Neuronal stem cell (in vitro differentiated cells): Measurements from ENCODE around the gene PDPK1.
A peak's percentile ranks its signal among the peaks of the same experiment; 100 is the strongest.

Experiments used
- DNase-seq: peaks from one replicate; pipeline ENCODE4 v3.0.0-alpha.2; 2013; ENCODE audit warnings: low spot score
- H2AFZ ChIP-seq: one replicate; pipeline ENCODE4 v1.6.1; 2013; ENCODE audit warnings: mild to moderate bottlenecking, low read length, inconsistent platforms
- H2AK5ac ChIP-seq: 2 replicates; pipeline ENCODE4 v1.6.1; 2013; ENCODE audit warnings: low read depth, mild to moderate bottlenecking, inconsistent platforms, low read length, moderate library complexity, mixed read lengths
- H2BK120ac ChIP-seq: 2 replicates; pipeline ENCODE4 v1.6.1; 2013; ENCODE audit warnings: low read depth, mild to moderate bottlenecking, inconsistent platforms, low read length, moderate library complexity, mixed read lengths
- H2BK12ac ChIP-seq: one replicate; pipeline ENCODE4 v1.6.1; 2013; ENCODE audit warnings: low read length, inconsistent platforms
- H2BK15ac ChIP-seq: 2 replicates; pipeline ENCODE4 v1.6.1; 2013; ENCODE audit warnings: mild to moderate bottlenecking, low read length, inconsistent platforms, mixed read lengths
- H2BK5ac ChIP-seq: one replicate; pipeline ENCODE4 v1.6.1; 2013; ENCODE audit warnings: inconsistent platforms, mild to moderate bottlenecking, low read length, moderate library complexity
- H3K14ac ChIP-seq: one replicate; pipeline ENCODE4 v1.6.1; 2013; ENCODE audit warnings: low read length, inconsistent platforms
- H3K18ac ChIP-seq: 2 replicates; pipeline ENCODE4 v1.6.1; 2013; ENCODE audit warnings: low read length, inconsistent platforms
- H3K23ac ChIP-seq: 2 replicates; pipeline ENCODE4 v1.6.1; 2013; ENCODE audit warnings: low read depth, mild to moderate bottlenecking, mixed read lengths, low read length, inconsistent platforms; ENCODE audit not compliant: poor library complexity
- H3K27ac ChIP-seq: replicated peaks from 3 replicates; pipeline ENCODE4 v1.5.1; 2013; ENCODE audit warnings: low read length, inconsistent platforms
- H3K27me3 ChIP-seq, 3 experiments: 2 replicates each; pipeline ENCODE4 v1.6.1; 2013; ENCODE audit warnings: low read length in 3 of 3, mild to moderate bottlenecking in 2 of 3, inconsistent platforms in 1 of 3, low read depth in 1 of 3, mixed read lengths in 1 of 3, moderate library complexity in 1 of 3; ENCODE audit not compliant: control insufficient read depth in 3 of 3, insufficient read depth in 3 of 3
- H3K36me3 ChIP-seq, 2 donors: replicated peaks in 1 of 2; 2 replicates each; pipeline ENCODE4 v1.6.1; 2013; ENCODE audit warnings: low read length in 2 of 2; ENCODE audit not compliant: control insufficient read depth in 2 of 2, insufficient read depth in 2 of 2
- H3K4ac ChIP-seq: 2 replicates; pipeline ENCODE4 v1.6.1; 2013; ENCODE audit warnings: inconsistent platforms, mild to moderate bottlenecking, low read length, moderate library complexity
- H3K4me1 ChIP-seq, 2 donors: 1 replicate in 1 of 2; 2 replicates in 1 of 2; pipeline ENCODE4 v1.6.1; 2013; ENCODE audit warnings: low read length in 2 of 2, low read depth in 1 of 2; ENCODE audit not compliant: control insufficient read depth in 2 of 2, insufficient read depth in 1 of 2
- H3K4me2 ChIP-seq: one replicate; pipeline ENCODE4 v1.6.1; 2013; ENCODE audit warnings: mild to moderate bottlenecking, low read length, inconsistent platforms; ENCODE audit not compliant: insufficient read depth, poor library complexity, severe bottlenecking
- H3K4me3 ChIP-seq, 2 donors: 2 replicates each; pipeline ENCODE4 v1.5.1; 2013; ENCODE audit warnings: low read length in 2 of 2, mild to moderate bottlenecking in 2 of 2, inconsistent platforms in 1 of 2, moderate library complexity in 1 of 2
- H3K79me1 ChIP-seq: one replicate; pipeline ENCODE4 v1.6.1; 2013; ENCODE audit warnings: low read depth, mild to moderate bottlenecking, inconsistent platforms, low read length, moderate library complexity
- H3K9ac ChIP-seq: one replicate; pipeline ENCODE4 v1.6.1; 2013; ENCODE audit warnings: mild to moderate bottlenecking, low read depth, low read length, inconsistent platforms; ENCODE audit not compliant: poor library complexity
- H3K9me3 ChIP-seq, 2 donors: replicated peaks in 1 of 2; 2 replicates each; pipeline versions ENCODE3 to v1.6.1; 2013; ENCODE audit warnings: low read length in 2 of 2, mild to moderate bottlenecking in 2 of 2, inconsistent platforms in 1 of 2, low read depth in 1 of 2, mixed read lengths in 1 of 2, moderate library complexity in 1 of 2; ENCODE audit not compliant: control insufficient read depth in 2 of 2, insufficient read depth in 1 of 2
- H4K8ac ChIP-seq: one replicate; pipeline ENCODE4 v1.6.1; 2013; ENCODE audit warnings: low read depth, mild to moderate bottlenecking, inconsistent platforms, low read length, moderate library complexity
- H4K91ac ChIP-seq: one replicate; pipeline ENCODE4 v1.6.1; 2013; ENCODE audit warnings: low read length, low read depth, mild to moderate bottlenecking, inconsistent platforms; ENCODE audit not compliant: poor library complexity
- WGBS, 2 donors: extraction: QIAGEN DNeasy Blood & Tissue Kit; methylation state at CpG; one replicate each; pipeline ENCODE4 v1.1.7; 2013; ENCODE audit warnings: missing lambda C conversion rate in 2 of 2, mixed read lengths in 1 of 2; ENCODE audit not compliant: insufficient read length in 2 of 2, insufficient replicate concordance in 1 of 2; ENCODE audit errors: extremely low coverage in 2 of 2; 5-methylcytosine and 5-hydroxymethylcytosine counted together

The PDPK1 gene

DNA sequence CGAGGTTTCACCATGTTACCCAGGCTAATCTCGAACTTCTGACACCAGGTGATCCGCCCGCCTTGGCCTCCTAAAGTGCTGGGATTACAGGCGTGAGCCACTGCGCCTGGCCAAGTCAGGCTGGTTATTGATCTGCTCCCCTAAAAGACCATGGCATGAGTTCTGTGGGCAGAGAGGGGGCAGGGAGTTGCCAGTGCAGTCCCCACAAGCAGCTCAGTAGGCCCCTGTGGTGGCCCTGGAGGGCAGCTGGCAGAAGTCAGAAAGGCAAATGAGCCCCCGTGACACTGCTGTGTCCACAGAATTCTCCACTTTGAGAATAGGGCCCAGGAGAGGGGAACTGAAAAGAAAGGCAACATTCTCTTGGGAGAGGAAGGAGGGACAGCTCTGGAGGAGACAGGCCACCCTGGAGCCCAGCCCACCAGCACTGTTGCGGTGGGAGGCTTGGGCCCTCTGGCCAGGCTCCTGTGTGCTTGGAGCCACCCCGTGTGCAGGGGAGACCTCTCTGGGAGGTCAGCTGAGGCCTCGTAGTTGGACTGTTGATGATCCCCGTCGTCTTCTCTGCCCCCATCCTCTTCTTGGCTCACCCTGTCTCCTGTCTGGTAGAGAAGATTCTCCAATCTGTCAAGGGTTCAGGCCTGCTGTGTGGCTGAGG lies 19.7 kb upstream of the PDPK1 start:
- H3K9ac ChIP-seq: no peak overlapping the region
- no peak overlapping the region for H3K27ac ChIP-seq
- no peak overlapping the region for H3K4me3 ChIP-seq
- no peak overlapping the region for H3K18ac ChIP-seq
- no peak overlapping the region for H4K8ac ChIP-seq
- no peak overlapping the region for H3K14ac ChIP-seq
- H4K91ac ChIP-seq: no peak overlapping the region
- peaks cover 10 to 37% of the 10 kb centered on the region in 2 donors for H3K36me3 ChIP-seq
- H3K4me2 ChIP-seq: no peak overlapping the region
- H3K27me3 ChIP-seq: no peaks in the 10 kb centered on the region
- no peak overlapping the region for H2BK15ac ChIP-seq
- no peak overlapping the region for H2BK120ac ChIP-seq
- H2BK5ac ChIP-seq: no peak overlapping the region
- no peak overlapping the region for H2BK12ac ChIP-seq
- H3K79me1 ChIP-seq: peaks cover 39% of the 10 kb centered on the region
- H3K4ac ChIP-seq: no peak overlapping the region
- DNase-seq: no peak
- no CpG with 5 or more reads among the region's 12 CpGs for WGBS, 2 donors
- no peak overlapping the region for H3K23ac ChIP-seq
- no peak overlapping the region for H2AK5ac ChIP-seq
- H3K4me1 ChIP-seq: peaks cover 19% of the 10 kb centered on the region in 2 donors
- no peaks in the 10 kb centered on the region for H3K9me3 ChIP-seq
- H2AFZ ChIP-seq: no peak overlapping the region

DNA sequence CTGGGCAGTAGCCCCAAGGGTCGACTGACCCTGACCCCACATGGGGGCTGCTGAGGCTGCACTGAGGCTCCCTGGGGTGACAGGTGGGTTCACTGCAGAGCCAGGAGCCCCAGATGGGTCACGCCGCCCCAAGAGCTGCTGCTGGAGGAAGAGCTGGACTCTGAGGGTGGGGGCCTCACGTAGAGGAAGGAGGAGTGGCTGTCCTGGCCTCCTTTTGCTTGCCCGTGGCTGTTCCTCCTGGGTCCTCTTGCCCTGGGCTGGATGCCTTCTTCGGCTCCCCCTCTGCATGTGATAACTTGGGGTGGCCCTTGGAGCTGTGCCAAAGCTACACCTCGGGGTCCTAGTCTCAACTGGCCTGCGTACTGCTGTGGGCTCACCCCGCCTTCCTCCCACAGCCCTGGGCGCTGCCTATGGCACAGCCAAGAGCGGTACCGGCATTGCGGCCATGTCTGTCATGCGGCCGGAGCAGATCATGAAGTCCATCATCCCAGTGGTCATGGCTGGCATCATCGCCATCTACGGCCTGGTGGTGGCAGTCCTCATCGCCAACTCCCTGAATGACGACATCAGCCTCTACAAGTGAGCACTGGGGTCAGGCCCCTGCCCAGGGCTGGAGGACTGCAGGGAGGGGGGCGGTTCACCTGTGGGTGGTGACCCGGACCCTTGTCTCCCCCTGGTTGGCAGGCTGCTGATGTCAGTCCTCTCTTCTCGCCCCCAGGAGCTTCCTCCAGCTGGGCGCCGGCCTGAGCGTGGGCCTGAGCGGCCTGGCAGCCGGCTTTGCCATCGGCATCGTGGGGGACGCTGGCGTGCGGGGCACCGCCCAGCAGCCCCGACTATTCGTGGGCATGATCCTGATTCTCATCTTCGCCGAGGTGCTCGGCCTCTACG lies 18.8 kb upstream of the PDPK1 start:
- peaks cover 16 to 17% of the 10 kb centered on the region in 2 donors for H3K4me1 ChIP-seq
- H3K27ac ChIP-seq: no peak overlapping the region
- peak overlapping the region; percentile 44 for H3K9ac ChIP-seq
- no peak for DNase-seq
- no CpG with 5 or more reads among the region's 39 CpGs for WGBS, 2 donors
- H3K14ac ChIP-seq: no peak overlapping the region
- no peak overlapping the region for H3K4me2 ChIP-seq
- no peak overlapping the region for H2BK15ac ChIP-seq
- no peak overlapping the region for H3K4ac ChIP-seq
- H4K8ac ChIP-seq: peak overlapping the region; percentile 65
- H3K4me3 ChIP-seq: peak overlapping the region in 1 of 2 donors; percentile 27
- no peak overlapping the region for H3K23ac ChIP-seq
- no peak overlapping the region for H2AK5ac ChIP-seq
- H2BK120ac ChIP-seq: no peak overlapping the region
- peaks cover 13 to 46% of the 10 kb centered on the region in 2 donors for H3K36me3 ChIP-seq
- H4K91ac ChIP-seq: no peak overlapping the region
- H3K18ac ChIP-seq: peak overlapping the region; percentile 38
- peak overlapping the region; percentile 41 for H2BK12ac ChIP-seq
- no peak overlapping the region for H2BK5ac ChIP-seq
- no peaks in the 10 kb centered on the region for H3K27me3 ChIP-seq
- H3K79me1 ChIP-seq: peaks cover 39% of the 10 kb centered on the region
- no peak overlapping the region for H2AFZ ChIP-seq
- H3K9me3 ChIP-seq: no peaks in the 10 kb centered on the region

DNA sequence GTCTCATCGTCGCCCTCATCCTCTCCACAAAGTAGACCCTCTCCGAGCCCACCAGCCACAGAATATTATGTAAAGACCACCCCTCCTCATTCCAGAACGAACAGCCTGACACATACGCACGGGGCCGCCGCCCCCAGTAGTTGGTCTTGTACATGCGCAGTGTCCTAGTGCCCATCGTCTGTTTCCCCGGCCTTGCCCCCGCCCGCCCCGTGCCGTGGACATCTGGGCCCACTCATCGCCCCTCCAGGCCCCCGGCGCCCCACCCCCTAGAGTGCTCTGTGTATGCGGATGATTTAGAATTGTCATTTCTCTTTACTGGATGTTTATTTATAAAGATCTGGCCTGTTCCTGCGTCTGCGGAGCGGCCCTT lies 18.1 kb upstream of the PDPK1 start:
- Histone ChIP-seq H3K4ac (no peak overlapping the region), H2BK120ac (no peak overlapping the region), H3K27me3 (no peaks in the 10 kb centered on the region), H3K18ac (no peak overlapping the region), H3K4me2 (peak overlapping the region; percentile 86), H3K4me3 (peak overlapping the region in 1 of 2 donors; percentile 67), H3K9me3 (no peaks in the 10 kb centered on the region), H2AFZ (peak overlapping the region; percentile 86), H4K91ac (no peak overlapping the region), H3K23ac (no peak overlapping the region), H3K9ac (no peak overlapping the region), H3K27ac (no peak overlapping the region), H2BK12ac (no peak overlapping the region), H2BK5ac (peak overlapping the region; percentile 66), H3K79me1 (peaks cover 39% of the 10 kb centered on the region), H4K8ac (no peak overlapping the region), H3K14ac (no peak overlapping the region), H3K4me1 (peaks cover 14 to 16% of the 10 kb centered on the region in 2 donors), H2BK15ac (no peak overlapping the region), H3K36me3 (peaks cover 15 to 51% of the 10 kb centered on the region in 2 donors), H2AK5ac (no peak overlapping the region)
- DNase-seq: no peak
- no CpG with 5 or more reads among the region's 22 CpGs for WGBS, 2 donors
